NCI-H2029 (cell line): ENCODE measurements around the gene VSNL1.

ENCODE experiments used
- DNase-seq: peaks from one replicate; lab custom pipeline; 2025; lab: John Stamatoyannopoulos, UW

VSNL1 gene

DNA sequence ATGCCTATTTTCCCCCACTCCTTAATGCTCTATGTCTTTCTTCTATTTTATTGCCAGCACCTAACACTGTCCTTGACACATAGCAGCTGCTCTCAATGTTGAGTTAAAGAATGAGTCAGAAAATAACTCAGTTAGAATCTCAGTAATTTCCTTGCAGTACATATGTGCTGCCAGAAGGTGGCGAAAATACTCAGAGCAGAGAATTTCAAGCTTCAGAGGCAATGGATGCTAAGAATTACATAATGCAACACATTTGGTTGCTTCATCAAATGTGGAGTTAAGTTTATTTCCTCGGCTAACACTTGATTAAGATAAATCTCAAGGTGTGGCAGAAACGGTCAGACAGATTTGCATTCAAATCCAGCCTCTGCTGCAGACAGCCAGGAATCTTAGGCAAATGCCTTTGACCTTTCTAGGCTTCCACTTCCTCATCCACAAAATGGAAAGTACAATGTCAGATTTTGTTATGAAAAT is 105.6 kb downstream of the VSNL1 start:
- DNase-seq: peak; percentile 20

DNA sequence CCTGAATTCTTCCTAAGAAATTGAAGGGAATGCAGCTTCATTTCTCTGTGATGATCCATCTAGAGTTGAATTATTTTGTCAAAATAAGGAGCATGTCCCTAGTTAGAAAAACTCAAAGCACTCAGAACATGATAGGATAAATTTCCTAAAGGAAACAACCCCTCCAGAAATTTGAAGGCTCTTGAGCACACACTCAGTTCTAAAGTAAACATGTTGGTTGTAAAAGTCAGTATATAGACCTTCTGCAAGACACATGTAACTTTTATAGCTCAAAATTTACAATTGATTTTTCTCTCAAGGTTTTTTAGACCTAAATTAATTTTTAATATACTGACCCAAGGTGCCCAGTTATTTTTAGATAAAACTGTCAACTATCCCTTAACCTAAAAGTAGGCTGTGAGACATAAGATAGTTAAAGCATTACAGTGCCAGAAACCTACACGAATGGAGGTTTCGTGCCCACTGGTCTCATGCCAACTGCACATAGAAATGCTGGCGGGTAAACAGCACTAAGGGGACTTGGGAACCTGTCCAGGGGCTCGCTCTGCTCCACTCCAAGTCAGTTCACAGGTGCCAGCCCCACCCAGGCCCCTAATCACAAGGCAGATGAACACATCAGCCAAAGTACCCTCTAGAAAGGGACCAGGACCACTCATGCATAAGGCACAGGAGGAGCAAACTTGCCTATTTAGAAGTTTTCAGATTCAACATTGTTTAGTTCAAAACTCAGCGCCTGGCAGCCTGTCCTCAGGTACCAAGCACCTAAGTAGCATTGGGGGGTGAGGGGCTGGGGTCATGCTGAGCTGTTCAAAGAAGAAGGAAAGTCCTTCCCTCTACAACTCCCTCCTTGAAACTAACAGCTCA is 106.6 kb downstream of the VSNL1 start:
- peak; percentile 52 for DNase-seq

DNA sequence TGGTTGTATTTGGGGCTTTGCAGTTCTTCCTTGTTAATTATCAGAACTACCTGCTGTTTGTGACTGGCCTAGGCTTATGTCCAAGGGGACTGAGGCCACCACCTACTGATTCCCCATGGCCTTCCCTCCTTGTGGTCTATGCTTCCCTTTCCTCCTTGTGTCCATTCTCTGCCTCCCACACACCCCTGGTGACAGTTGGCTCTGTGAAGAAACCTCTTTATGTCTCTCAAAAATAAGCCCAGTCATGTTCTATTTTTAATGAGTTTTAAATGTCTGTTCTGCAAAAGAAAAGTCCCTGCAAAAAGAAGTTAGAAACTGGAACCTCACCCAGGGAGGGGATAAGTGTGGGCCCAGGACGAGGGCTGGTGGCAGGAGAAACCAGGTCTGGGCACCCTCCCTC is 108.1 kb downstream of the VSNL1 start:
- no peak for DNase-seq

DNA sequence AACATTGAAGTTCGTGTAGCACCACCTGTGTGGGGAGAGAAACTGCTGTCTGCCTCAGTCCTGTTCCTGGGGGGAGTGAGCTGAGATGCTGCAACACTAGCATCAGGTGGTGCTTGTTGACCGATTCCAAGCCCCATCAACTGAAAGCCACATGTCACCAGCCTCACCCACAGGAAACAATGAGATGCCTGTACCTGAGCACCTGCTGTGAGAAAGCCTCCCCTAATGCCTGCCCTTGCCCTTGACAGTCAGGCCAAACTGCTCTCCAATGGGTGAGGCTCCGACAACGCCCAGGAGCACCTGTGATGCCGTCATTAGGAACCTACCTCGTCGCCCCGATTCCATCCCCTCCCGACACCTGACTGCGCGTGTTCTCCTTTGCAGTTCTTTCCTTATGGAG is 108.5 kb downstream of the VSNL1 start:
- no peak for DNase-seq

DNA sequence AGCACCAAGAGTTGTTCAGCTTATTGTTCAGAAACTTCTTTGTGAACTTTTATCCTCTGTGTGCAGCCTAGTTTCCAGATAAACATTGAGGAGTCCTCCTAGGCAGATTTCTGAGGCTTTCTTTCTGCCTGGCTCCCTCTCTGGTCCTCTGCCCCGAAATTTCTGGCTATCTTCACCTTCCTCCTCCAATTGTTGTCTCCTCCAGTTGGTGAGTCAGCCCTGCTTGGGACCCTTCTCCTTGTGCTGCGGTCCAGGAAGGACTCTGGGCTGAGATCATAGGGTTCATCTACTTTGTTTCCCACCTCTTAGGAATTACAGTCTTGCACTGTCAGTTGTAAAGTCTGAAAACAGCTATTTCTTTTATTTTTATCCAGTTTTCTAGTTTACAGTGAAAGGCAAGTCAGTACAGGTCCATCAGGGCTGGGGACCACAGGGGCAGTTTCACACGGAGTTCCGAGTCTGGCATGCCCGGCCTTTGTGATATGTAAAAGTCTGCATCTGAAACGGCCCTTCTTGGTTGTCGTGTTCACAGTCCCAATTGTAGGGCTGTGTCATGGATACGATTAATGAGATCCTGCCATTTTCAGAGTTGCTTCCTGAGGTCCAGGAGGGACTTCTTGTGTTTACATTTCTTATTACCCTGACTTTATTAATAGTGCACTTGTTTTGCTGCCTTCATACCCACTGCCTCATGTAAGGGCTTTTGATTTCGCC is 112.3 kb downstream of the VSNL1 start:
- no peak for DNase-seq

DNA sequence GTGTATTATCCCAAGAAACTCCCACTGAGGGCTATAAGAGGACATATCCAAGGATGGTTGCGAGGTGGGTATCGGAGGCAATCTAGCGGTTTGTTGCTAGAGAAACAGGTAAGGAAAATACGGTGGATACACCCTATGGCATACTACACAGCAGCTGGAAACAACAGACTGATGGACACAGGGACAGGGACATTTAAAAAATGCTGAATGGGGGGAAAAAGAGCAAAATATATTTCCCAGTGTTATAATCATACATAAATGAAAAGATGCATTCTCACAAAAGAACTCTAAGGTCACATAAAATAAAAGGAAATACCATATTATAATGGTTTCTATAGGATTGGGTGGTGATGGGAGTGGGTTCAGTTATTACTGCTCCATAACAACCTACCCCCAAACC is 117.3 kb downstream of the VSNL1 start:
- DNase-seq: no peak

DNA sequence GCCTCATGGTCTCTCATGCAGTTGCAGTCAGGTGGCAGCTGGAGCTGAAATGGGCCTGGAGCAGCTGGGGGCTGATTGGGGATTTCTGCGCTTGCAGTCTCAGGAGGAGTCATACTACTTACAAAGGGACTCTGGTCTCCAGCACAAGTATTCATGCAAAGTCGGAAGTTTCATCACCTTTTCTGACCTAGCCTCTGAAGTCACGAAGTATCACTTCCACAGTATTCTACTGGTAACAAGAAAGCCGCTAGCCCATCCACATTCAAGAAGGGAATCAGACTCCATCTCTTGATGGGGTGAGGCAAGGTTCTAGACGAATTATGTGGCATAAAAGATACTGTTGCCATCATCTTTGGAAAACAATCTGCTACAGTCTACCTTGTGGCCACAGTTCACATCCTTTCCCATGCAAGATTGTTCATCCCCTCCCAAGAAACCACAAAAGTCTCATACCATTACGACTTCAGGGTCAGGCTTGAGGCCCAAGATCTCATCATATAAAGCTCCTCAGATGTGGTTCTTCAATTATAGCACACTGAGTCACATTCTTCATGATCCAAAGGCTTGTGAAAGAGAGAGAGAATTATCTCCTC is 117.9 kb downstream of the VSNL1 start:
- DNase-seq: no peak

DNA sequence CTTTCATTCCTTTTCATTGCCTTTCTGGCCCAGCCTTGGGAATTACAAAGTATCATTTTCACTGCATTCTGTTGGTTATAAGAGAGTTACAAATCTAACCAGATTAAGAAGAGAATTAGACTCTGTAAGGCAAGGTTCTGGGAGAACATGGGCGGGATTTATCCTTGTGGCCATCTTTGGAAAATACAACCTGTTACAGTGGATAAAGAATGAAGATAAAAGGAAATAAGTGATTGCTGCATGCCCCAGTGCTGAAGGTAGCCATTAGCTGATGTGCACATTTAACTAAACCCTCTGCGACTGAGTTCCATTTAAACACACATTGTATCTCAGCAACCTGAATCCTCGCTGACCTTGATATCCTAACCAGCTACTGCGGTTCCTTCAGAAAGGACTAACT is 119.7 kb downstream of the VSNL1 start:
- DNase-seq: no peak

DNA sequence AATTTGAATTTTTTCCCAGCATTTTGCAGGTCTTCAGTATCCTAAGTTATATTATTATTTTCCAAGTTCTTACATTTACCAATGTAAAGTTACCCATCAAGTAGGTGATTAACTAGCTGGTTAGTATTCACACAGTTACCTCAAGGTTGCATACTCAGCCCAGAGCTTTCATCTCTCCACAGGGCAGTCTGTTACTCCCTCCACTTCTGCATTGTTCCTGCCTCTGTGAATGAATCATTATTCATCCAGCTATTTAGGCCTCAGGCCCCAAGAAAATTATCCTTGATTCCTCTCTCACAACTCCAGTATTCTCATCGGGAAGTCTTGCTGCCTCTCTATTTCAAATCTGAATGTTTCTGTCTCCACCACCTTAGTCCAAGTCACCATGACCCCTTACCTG is 121.0 kb downstream of the VSNL1 start:
- no peak for DNase-seq

DNA sequence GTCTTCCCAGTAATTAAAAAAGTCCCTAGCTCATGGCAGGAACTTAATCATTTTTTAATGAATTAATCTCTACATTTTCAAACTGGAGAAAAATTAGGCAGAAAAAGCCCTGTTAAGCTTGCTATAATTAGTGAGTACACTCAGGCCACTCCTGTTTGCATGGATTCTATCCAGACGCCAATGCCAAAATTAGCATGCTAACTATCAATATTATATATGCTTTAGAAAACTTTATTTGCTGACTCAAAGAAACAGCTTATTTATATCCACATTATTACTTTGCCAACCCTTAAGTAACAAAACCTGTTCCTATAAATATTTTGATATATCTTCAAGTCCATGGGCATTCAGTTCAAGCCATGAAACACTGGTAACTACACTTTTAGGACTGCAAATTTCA is 122.2 kb downstream of the VSNL1 start:
- no peak for DNase-seq

DNA sequence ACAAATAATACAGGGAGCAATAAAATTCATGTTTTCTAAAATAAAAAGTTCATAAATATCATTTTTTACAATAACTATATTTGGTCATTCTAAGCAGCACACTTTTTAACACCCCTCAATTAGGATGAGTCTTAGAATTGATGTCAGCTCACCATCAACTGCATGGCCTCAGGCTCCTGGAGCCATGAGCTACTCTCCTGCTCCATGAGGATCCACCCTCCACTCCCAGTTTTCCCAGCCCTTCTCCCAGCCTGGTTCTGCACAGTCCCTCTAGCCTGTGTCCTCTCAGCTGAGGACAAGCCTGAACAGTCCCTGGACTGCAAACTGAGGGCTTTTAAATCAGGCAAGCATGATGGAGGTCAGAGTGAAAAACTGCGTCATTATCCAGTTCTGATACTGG is 124.0 kb downstream of the VSNL1 start:
- DNase-seq: no peak

DNA sequence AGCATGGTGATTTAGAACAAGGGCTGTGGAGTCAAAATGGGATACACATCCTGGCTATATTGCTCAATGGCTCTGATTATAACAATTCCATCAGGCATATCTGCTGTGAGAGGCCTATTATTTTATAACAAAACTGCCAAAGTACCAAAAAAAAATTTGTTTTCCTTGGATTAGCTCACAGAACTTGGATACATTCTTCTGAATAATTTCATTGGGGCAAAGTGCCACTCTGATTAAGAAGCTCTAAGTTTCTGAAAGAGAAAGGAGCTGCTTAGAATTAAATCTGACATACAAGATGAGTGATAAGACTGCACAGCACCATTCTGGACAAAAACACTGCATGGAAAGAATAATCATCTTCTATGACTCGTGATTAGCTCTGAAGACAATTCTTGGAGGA is 127.4 kb downstream of the VSNL1 start:
- no peak for DNase-seq

DNA sequence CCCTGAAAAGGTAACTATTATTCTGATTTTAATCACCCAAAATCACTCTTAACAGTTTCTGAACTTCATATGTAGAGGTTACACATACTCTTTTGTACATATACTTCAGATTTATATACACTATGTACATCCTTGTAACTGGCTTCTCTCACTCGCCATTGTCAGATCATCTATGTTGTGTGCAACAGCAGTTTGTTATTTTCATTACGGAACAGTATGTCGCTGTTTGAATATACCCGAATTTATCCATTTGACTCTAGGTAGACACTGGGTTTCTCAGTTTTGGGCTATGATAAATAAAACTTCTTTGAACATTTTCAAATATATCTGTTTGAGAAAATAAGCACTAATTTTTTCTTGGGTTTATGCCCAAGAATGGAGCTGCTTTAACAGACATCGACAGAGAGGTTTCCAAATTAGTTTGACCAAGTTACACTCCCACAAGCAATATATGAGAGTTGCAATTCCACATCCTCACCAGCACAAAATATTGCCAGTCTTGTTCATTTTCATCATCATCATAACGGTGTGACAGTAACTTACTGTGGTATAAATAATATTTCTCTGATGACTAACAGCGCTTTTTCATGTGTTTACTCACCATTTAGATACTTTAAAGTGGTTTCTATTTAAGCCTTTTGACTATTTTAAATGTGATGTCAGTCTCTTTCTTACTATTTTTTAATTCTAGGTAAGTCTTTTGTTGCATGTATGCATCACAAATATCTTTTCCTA is 132.3 kb downstream of the VSNL1 start:
- DNase-seq: no peak

DNA sequence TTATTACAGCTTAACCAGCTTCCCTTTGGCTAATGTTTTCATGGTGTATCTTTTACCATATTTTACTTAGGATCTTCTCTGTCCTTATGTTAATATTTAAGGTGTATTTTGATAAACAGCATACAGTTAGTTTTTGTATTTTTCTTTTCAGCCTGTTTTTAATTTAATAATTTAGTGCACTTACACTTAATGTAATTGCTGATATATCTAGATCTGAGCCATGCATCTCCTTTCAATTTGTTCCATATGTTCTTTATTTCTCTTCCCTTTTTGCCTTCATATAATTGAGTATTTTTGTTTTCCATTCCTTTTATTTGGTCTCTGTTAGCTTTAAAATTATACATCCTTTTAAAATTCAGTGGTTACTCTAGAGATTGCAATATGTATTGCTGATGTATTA is 134.3 kb downstream of the VSNL1 start:
- no peak for DNase-seq

DNA sequence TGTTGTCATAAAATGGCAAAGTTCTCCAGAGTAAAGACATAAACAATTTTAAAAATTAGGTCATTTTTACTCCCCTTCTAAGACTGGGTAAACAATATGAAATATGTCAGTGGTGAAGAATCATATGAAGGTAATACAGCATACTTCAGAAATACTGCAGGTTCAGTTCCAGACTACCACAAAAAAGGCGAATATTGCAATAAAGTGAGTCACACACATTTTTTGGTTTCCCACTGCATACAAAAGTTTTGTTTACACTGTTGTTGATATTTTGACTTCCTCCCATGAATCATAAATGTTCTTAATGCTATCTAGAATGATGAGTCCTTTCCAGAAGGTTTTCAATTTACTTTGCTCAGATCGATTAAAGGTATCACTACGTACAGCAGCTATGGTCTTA is 139.6 kb downstream of the VSNL1 start:
- no peak for DNase-seq

DNA sequence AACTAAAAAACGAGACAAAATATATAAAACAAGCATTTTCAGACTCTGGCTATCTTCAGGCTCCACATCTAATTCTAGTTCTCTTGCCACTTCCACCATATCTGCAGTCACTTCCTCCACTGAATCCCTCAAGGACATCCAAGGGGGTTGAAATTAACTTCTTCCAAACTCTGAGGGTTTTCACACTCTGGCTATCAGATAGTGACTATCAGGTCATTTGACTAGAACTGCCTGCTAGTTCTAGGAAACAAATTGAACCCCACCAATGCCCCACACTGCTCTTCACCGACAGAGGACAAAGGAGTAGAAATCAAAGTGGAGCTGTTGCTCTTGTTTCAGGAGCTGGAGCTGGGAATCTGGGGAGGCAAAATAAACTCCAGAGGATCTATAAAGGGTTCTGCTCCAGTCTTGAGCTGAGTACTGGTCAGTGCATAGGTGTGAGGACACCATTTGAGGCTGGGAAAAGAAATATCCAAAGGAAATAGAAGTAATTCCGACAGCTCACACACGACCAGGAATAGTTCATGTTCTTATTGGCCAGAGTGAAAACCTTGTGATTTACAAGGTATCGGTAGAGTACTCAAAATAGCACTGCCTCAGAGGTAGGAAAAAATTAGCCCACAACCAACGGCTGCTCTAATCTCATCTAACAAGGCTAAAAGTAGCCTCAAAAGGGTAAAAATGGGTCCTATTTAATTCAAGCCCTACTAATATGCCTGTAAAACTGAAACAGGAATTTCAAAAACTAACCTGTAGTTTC is 141.8 kb downstream of the VSNL1 start:
- no peak for DNase-seq

DNA sequence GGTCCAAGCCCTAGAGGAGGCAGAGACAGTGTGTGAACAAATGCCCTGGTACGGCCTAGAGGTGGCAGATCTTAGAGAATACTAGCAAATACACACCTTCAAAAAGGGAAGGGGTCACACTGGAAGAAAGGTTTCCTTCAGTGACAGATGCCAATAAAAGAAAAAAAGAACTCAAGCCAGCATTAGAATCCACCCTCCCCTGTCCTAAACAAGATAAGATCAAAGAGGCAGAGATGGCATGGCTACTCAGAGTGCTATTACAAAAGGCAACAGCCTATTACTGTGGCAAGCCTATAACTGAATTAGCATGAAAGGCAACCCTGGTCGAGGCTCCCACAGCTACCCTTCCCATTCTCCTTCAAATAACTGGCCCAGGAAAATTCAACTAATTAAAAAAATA is 143.5 kb downstream of the VSNL1 start:
- DNase-seq: no peak

DNA sequence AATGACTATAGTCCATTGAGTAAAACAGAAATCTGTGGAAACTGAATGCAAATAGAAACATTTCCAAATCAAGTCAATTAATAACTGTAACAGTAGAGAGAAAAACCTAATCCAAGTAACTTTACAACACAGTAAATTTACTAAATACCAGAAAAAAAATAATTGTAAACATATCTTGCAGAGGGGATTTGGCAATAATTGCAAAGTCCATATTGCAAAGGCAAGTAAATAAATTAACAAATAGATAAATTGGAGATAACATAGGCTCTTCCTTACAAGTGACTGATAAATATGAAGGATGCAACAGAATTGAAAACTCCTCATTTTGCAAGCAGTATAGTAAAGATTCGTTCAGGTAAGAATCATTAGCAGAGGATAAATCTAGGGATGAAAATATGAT is 148.1 kb downstream of the VSNL1 start:
- DNase-seq: no peak

DNA sequence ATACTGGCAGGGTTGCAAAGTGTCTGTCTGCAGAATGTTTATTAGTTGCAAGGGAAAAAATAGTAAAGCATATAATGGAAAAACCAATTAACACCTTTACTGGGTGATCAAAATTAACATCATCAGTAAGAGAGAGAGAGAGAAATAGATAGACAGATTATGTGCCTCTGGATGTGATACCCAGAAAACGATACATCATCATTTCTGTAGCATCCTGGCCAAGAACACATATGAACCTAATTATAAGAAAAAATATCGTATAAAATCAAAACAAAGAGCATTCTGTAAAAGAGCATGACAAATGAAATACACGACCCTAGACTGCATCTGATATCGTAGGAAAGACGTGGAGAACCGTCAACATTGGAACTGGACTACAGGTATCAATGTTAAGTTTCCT is 148.5 kb downstream of the VSNL1 start:
- DNase-seq: no peak

DNA sequence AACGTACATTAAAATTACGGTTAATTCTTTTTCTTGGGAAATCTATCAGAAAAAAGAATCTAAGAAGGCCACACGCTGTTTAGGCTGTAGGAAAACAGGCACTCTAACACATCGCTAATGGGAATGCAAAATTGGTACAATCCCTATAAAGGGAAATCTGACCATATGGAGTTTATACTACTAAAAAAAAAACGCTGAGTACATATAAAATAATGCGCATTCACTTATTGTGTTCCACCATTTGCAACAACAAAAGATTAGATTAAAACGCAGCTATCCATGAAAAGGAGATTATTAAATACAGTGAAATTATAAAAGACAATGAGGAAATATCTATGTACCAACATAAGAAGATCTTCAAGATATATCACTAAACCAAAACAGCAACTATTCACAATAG is 150.3 kb downstream of the VSNL1 start:
- DNase-seq: no peak
